GM12892 (cell line): ENCODE data around the gene TNKS1BP1.
A peak's percentile ranks its signal among the peaks of the same experiment; 100 is the strongest.
"Not testable (repeated sequence)": the region's sequence is repeated elsewhere in the genome, so short reads cannot be mapped to it uniquely, and the experiment has no call there.

Experiments used
- DNase-seq: peaks from one replicate; pipeline ENCODE4 v3.0.0; 2011; ENCODE audit not compliant: insufficient read length
- FAIRE-seq: peaks from 2 replicates; lab custom pipeline; 2011; peaks lifted over from hg19 to GRCh38; lab: Jason Lieb, UNC
- POLR2A ChIP-seq: IDR thresholded peaks from 2 replicates; pipeline ENCODE4 v1.6.1; 2011; ENCODE audit warnings: low read depth, low read length, control low read depth
- POLR2AphosphoS5 ChIP-seq: IDR thresholded peaks from 2 replicates; pipeline ENCODE4 v1.6.1; 2011; ENCODE audit warnings: low read depth, low read length, control low read depth
- TAF1 ChIP-seq: IDR thresholded peaks from 2 replicates; pipeline ENCODE4 v1.6.1; 2011; ENCODE audit warnings: low read depth, mild to moderate bottlenecking, control low read depth, low read length, borderline replicate concordance

Gene TNKS1BP1

DNA sequence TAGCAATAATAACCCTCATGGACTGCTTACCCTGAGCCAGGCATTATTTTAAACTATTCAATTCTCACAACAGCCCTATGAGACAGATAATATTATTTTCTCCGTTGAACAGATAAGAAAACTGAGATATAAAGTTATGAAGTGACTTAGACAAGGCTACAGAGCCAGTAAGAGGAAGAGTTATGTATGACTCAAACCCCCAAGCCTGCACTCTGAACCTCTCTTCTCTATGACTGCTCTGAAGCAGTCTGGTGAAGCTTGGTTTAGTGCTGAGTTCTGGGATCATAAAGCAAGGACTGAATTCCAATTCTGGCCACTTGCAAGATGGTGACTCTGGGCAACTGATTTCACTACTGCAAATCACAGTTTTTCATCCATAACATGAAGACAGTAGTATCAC, 34.5 kb downstream of the TNKS1BP1 start:
- DNase-seq (no peak), FAIRE-seq (no peak)
- TF ChIP-seq TAF1 (no peak), POLR2A (no peak), POLR2AphosphoS5 (no peak)

DNA sequence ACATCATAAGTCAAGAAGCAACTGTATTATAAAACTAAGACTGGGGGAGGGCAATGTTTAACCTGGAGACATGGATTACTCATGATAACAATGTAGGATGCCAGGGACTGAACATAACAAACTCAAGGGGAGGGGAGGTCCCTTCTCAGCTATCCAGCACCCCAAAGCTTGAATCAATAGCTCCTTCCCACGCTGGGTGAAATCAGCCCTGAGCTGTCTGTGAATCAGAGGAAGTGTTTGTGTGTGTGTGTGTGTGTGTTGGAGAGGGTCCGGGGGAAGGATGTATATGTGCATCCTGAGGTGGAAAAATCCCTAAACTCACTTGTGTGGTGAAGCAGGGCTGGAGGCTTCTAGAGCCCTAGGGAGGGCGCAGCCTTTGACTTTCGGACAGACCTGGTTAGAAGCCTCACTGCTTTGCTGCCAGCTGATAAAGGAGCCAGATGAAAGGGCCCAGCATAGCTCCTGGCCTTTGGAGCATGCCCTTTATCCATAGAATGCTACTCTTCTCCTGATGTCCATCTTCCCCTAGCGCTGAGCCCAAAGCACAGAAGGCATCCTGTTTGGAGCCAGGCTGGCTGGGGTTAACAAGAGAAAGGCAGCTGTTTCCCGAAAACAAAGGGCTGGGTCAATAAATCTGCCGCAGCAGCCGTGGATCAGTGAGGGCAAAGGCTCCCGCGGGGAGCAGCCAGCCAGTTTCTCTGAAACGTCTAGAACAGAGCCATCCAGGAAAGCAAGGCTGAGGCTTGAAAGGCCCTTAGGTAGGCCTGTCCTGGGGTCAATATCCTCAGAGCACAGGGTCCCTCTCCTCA, 35.8 kb downstream of the TNKS1BP1 start:
- DNase-seq (no peak), FAIRE-seq (no peak)
- TF ChIP-seq TAF1, result no peak
- TF ChIP-seq POLR2A, result no peak
- no peak for TF ChIP-seq POLR2AphosphoS5

DNA sequence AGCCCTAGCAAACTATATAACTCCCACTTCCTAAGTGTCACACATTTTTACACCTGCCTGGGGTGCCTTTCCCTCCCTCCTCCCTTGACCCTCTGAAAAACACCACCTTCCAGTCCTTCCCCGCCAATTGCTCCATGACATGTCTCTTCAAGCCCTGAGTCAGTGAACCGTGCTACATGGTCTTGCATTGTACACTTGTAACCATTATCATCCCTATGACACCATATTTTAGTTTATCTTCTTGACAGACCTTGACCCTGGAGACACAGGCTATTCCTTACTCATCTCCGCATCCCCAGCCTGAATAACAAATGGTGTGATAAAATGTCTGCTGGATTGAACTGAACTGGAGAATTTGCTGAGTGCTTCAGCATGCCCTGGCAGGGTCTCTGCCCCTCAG, 36.9 kb downstream of the TNKS1BP1 start:
- FAIRE-seq, result no peak
- DNase-seq, result no peak
- TF ChIP-seq POLR2A (no peak), TAF1 (no peak)

DNA sequence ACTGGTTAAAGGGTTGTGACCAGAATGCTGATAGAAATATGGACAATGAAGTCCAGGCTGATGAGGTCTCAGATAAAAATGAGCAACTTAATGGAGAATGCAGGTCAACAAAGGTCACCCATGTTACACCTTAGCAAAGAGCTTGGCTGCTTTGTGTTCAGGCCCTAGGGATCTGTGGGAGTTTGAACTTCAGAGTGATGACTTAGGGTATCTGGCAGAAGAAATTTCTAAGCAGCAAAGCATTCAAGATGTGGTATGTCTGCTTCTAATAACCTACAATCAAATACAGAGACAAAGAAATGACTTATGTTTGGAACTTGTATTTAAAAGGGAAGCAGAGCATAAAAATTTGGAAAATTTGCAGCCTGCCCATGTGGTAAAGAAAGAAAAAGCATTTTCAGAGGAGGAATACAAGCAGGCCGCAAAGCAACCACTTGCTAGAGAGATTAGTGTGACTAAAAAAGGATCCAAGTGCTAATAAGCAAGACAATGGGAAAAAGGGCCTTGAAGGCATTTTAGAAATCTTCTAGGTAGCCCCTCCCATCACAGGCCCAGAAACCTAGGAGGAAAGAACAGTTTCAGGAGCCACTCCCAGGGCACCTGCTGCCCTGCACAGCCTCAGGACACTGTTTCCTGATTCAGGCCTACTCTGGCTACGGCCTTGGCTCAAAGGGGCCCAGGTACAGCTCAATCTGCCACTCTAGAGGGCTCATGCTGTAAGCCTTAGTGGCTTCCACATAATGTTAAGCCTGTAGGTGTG, 41.3 kb downstream of the TNKS1BP1 start:
- TF ChIP-seq TAF1 (no peak), POLR2A (no peak), POLR2AphosphoS5 (no peak)
- no peak for FAIRE-seq
- DNase-seq, result no peak

DNA sequence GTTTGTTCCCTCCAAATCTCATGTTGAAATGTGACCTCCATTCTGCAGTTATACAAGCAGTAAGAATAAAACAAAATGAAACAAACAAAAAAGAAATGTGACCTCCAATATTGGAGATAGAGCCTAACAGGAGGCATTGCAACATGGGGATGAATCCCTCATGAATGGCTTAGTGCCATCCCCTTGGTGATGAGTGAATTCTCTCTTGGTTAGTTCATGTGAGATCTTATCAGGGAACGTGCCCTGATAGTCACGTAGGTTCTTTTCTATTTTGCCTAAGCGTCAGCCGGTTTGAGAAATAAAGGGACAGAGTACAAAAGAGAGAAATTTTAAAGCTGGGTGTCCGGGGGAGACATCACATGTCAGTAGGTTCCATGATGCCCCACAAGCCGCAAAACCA, 43.2 kb downstream of the TNKS1BP1 start:
- FAIRE-seq, DNase-seq: not testable (repeated sequence)

DNA sequence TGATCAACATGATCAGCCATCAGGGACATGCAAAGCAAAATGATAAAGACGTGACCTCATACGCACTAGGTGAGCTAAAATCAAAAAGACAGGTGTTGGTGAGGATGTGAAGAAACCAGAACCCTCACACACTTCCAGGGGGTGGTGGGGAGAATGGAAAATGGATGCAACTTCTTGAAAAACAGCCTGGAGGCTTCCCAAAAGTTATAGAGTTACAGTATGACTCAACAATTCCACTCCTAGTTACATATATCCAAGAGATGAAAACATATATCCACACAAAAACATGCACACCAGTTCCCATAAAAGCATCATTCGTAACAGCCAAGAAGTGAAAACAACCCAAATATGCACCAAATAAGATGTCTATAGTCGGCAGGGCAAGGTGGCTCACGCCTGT, 45.6 kb downstream of the TNKS1BP1 start:
- DNase-seq, result no peak
- FAIRE-seq, result no peak
- TF ChIP-seq POLR2AphosphoS5 (no peak), POLR2A (no peak), TAF1 (no peak)

DNA sequence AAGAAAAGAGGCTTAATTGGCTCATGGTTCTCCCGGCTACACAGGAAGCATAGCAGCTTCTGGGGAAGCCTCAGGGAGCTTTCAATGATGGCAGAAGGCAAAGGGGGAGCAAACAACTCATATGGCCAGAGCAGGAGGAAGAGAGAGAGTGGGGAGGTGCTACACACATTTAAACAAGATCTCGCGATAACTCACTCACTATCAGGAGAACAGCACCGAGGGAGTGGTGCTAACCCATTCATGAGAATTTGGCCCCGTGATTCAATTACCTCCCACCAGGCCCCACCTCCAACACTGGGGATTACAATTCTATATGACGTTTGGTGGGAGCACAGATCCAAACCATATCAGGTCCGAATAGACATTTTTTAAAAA, 46.0 kb downstream of the TNKS1BP1 start:
- no peak for FAIRE-seq

DNA sequence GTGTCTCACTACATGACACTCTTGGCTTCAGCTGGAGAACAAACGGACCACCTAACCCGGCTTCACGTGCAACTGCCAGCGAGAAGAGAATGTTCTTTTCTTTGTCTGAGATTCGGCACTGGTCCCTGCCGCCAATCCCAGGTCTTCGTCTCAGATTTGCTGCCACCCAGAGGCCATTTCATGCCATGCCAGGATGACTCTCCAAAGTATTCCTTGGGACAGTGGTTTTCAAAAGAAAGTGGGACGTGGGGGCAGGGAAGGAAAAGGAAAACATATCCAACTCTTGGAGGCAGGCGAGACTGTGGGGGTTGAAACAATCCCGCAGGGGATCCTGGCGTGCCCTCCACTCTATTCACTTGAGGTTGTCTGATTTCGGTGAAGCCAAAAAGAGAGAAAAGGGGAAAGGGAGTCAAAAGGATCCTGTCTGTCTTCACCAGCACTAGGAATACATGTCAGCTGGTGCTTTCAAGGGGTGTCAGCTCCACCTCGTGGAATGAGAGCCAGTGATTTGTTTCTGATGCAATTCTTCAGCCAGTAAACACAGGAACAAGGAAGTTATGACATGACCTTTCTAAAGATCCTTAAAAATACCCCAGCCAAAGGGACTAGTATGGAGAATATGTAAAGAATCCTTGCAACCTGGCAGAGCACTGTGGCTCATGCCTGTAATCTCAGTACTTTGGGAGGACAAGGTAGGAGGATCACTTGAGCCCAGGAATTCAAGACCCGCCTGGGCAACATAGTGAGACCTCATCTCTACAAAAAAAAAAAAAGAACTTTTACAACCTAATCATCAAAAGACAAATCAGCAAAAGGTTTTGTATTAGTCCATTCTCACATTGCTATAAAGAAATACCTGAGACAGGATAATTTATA, 46.7 kb downstream of the TNKS1BP1 start:
- TF ChIP-seq POLR2A, result no peak
- no peak for TF ChIP-seq POLR2AphosphoS5
- TF ChIP-seq TAF1, result no peak
- FAIRE-seq, result peak; percentile 78

More for the DNA sequence above, 46.0 kb downstream of the TNKS1BP1 start:
- no peak for TF ChIP-seq POLR2AphosphoS5
- no peak for TF ChIP-seq TAF1
- no peak for TF ChIP-seq POLR2A
- no peak for DNase-seq

DNA sequence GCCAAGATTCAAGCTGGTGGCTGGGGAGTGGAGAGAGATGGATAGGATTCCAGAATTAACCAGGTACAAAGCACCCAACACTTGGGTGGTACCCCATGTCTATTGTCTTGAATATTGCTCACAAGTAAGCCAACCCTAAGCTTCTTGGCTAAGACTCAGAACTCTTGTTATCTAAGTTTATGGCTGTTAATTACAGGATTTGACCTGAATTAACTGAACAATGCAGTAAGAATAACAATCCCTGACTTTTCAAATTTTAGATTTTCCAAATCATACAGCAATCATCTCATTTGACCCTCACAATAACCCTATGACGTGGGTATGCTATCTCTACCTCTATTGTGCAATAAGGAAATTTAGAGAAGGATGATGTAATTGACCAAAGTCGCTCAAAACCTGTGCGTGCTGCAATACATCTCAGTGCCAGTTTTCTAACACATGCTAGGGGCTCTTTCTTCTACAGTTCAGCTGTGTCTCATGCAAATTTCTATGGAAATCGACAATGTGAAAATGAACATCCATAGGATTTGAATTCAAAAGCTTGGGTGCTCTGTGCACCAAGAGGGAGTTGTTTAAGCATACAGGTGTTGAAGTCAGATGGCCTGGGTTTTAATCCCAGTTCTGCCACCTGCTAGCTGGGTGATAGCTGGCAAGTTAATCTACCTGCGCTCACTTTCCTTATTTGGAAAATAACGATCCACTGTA, 47.6 kb downstream of the TNKS1BP1 start:
- TF ChIP-seq POLR2AphosphoS5 (no peak), TAF1 (no peak), POLR2A (no peak)

More for the DNA sequence above, 46.7 kb downstream of the TNKS1BP1 start:
- no peak for DNase-seq

DNA sequence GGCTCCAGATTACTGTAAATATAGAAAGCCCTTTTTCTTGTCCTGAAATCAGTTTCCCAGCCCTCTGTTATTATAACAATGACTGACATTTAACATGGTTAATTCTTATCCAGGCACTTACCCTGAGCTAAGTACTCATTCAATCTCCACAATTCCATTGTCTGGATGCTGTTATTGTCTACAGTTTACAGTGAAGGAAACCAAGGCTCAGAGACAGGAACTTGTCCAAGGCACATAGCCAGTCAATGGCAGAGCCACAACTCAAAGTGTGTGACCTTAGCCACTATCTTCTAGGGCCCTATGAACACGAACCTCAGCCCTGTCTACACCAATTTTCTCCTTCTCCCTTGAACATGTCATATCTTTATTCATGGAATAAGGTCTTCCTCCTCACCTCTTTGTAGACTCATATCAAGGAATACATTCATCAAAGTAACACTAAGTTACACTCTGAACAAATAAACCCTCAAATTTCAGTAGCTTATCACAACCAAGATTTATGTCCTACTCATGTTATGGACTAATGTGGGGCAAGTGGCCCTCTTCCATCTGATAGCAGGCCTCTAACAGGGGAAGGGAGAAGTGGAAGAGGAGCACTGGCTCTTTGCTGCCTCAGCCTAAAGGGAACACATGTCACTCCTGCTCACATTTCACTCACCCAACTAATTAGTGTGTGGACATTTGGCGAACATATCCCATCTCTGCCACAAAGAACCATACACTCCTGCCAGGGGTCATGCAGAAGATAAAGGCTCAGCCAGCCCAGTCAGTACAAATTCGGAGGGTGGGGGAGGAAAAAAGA, 48.4 kb downstream of the TNKS1BP1 start:
- no peak for DNase-seq
- TF ChIP-seq POLR2A, result no peak
- no peak for TF ChIP-seq POLR2AphosphoS5
- TF ChIP-seq TAF1, result no peak

More for the DNA sequence above, 47.6 kb downstream of the TNKS1BP1 start:
- DNase-seq (no peak), FAIRE-seq (no peak)

More for the DNA sequence above, 48.4 kb downstream of the TNKS1BP1 start:
- FAIRE-seq, result no peak
